ENCODE results near the gene DTNA. TPM values are rescaled to one million over a fixed set of nuclear protein-coding genes. Genes with fewer than 3 reads are reported as not detected.

The DTNA gene
- total RNA-seq, 1 experiment from 2014 or later, result 9.6 TPM

DNA sequence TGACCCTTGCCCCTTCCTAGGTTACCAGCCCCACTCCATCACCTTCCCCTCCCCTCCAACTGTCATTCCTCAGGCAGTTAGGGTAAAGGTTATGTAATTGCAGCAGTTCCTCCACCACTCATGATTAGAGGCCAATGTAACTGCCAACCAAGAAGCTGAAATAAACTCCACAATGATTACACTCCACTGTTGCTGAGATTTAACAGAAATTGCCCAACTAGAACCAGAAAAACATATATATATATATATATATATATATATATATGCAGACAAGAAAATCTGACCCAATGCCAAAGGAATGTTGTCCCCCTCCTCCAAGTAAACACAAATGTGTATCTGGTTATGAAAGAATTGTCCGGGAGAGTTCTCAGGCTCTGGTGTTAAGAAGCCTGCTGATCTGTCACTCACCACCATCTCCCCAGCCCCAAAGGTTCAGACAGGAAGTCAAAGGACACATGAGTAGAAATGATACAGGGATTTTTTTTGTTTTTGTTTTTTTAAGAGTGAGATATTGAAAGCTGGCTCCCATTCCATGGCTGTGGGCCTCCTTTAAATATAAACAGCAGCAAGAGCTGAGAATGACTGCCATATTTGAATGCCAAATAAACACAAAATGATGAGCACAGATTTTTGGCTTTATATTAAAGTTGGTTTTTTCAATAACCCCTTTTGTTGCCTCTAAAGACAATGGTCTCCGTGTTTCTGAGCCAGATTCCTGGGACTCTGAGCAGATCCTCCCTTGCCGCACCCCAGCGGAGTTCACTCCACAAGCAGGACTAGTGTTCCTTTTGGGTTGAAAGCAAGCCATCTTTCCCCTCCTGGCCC, 204.0 kb downstream of the DTNA start:
- no peak overlapping the region for H2AFZ ChIP-seq (ENCODE audit: low read depth, low read length, poor library complexity, severe bottlenecking)
- intact Hi-C loops (cut with micrococcal nuclease), result no loop called here
- CTCF ChIA-PET, result no interaction called here
- H3K36me3 ChIP-seq (ENCODE audit: control insufficient read depth in 1 of 2, insufficient read depth in 2 of 2, low read length in 2 of 2), result no peaks in the 10 kb centered on the region
- DNase-seq (ENCODE audit: low read depth, low spot score), result no peak
- POLR2A ChIA-PET, result no interaction called here
- no peaks in the 10 kb centered on the region for H3K9me3 ChIP-seq (ENCODE audit: control insufficient read depth in 1 of 2, insufficient read depth in 1 of 2, low read depth in 1 of 2, low read length in 2 of 2)
- no peak overlapping the region for H3K9ac ChIP-seq (ENCODE audit: low read length)
- no peaks in the 10 kb centered on the region for H3K9me2 ChIP-seq (ENCODE audit: insufficient read depth)
- no peaks in the 10 kb centered on the region for H3K4me1 ChIP-seq (ENCODE audit: control insufficient read depth in 1 of 2, insufficient read depth in 2 of 2, low read length in 2 of 2)
- H3K4me3 ChIP-seq (replicated peaks in 1 of 2; ENCODE audit: low read depth in 1 of 2, low read length in 2 of 2), result no peak overlapping the region
- ATAC-seq, result no peak
- no peaks in the 10 kb centered on the region for H4K20me1 ChIP-seq (ENCODE audit: insufficient read depth)
- no peak overlapping the region for H3K27ac ChIP-seq (ENCODE audit: low read depth, low read length)
- no peaks in the 10 kb centered on the region for H3K27me3 ChIP-seq (ENCODE audit: insufficient read depth, low read length)
- no peaks in the 10 kb centered on the region for H3K79me2 ChIP-seq (ENCODE audit: insufficient read depth, low read length)
- TF ChIP-seq EZH2phosphoT487 (IDR thresholded peaks at IDR 0.05; ENCODE audit: borderline replicate concordance) (no peak), TCF7L2 (IDR thresholded peaks at IDR 0.05; ENCODE audit: borderline replicate concordance, extremely low read depth, insufficient read depth, insufficient read length) (no peak), POLR2AphosphoS5 (IDR thresholded peaks at IDR 0.05; ENCODE audit: low read depth, low read length) (no peak), SIN3A (IDR thresholded peaks at IDR 0.05; ENCODE audit: low read depth) (no peak), JUND (IDR thresholded peaks at IDR 0.05) (no peak), CEBPB (IDR thresholded peaks at IDR 0.05; ENCODE audit: low read depth) (no peak), YY1 (IDR thresholded peaks at IDR 0.05; ENCODE audit: extremely low read depth, insufficient replicate concordance, low read depth, low read length) (no peak), SRF (IDR thresholded peaks at IDR 0.05; ENCODE audit: low read depth) (no peak), FOSL1 (IDR thresholded peaks at IDR 0.05; ENCODE audit: low read depth) (no peak), EZH2 (IDR thresholded peaks at IDR 0.05) (no peak), ZBTB33 (IDR thresholded peaks at IDR 0.05; ENCODE audit: extremely low read depth, insufficient replicate concordance, low read length) (no peak), ZNF274 (IDR thresholded peaks at IDR 0.05; ENCODE audit: low read depth, low read length) (no peak), CBX3 (IDR thresholded peaks at IDR 0.05; ENCODE audit: low read depth) (no peak)
- TF ChIP-seq, protein P1, sequence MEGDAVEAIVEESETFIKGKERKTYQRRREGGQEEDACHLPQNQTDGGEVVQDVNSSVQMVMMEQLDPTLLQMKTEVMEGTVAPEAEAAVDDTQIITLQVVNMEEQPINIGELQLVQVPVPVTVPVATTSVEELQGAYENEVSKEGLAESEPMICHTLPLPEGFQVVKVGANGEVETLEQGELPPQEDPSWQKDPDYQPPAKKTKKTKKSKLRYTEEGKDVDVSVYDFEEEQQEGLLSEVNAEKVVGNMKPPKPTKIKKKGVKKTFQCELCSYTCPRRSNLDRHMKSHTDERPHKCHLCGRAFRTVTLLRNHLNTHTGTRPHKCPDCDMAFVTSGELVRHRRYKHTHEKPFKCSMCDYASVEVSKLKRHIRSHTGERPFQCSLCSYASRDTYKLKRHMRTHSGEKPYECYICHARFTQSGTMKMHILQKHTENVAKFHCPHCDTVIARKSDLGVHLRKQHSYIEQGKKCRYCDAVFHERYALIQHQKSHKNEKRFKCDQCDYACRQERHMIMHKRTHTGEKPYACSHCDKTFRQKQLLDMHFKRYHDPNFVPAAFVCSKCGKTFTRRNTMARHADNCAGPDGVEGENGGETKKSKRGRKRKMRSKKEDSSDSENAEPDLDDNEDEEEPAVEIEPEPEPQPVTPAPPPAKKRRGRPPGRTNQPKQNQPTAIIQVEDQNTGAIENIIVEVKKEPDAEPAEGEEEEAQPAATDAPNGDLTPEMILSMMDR (IDR thresholded peaks at IDR 0.05 in 2 of 3, conservative IDR thresholded peaks at IDR 0.05 in 1 of 3; ENCODE audit: borderline replicate concordance in 1 of 3, insufficient read depth in 1 of 3, low read depth in 2 of 3, low read length in 2 of 3), result no peak
- no TSS peak for BruUV-seq (replicated peaks)
- RAD21 ChIA-PET (ENCODE audit: low non-redundant PET in 1 of 2, low total read pairs in 2 of 2, uncharacterized antibody in 2 of 2, unreplicated experiment in 2 of 2), result no interaction called here
- no peak overlapping the region for H3K4me2 ChIP-seq (ENCODE audit: low read length)

Measured in HCT116 (cell line).